GM21529 (cell line): ENCODE data around the gene SLC25A14.
"Not testable (repeated sequence)": the region's sequence is repeated elsewhere in the genome, so short reads cannot be mapped to it uniquely, and the experiment has no call there.

ENCODE experiments used
- ATAC-seq: cut with Tn5 transposase; IDR thresholded peaks from one replicate; pipeline ENCODE4 v1.9.1; 2021; ENCODE audit not compliant: unreplicated experiment

The SLC25A14 gene

GRCh38 chrX:130339408-130340222 is at the start of gene SLC25A14:
Gene SLC25A14 (plus strand): TSS chrX:130339919. CDS start chrX:130340279, 360 bp downstream.
- ATAC-seq: peak; percentile 99

- no peak for ATAC-seq
These were observed 44.0 kb upstream of the SLC25A14 start for GRCh38 chrX:130295519-130296296.

- ATAC-seq: no peak
These were observed 43.4 kb upstream of the SLC25A14 start for GRCh38 chrX:130296297-130296678.

- no peak for ATAC-seq
These were observed 43.0 kb upstream of the SLC25A14 start for GRCh38 chrX:130296743-130297142.

- no peak for ATAC-seq
These were observed 40.3 kb upstream of the SLC25A14 start for GRCh38 chrX:130299279-130300009.

- no peak for ATAC-seq
These were observed 39.8 kb upstream of the SLC25A14 start for GRCh38 chrX:130300010-130300282.

GRCh38 chrX:130301405-130301804 is 38.3 kb upstream of the SLC25A14 start:
- no peak for ATAC-seq

GRCh38 chrX:130301977-130302376 is 37.7 kb upstream of the SLC25A14 start:
- no peak for ATAC-seq

GRCh38 chrX:130304587-130305368 is 34.9 kb upstream of the SLC25A14 start:
- no peak for ATAC-seq

GRCh38 chrX:130319886-130320285 is 19.8 kb upstream of the SLC25A14 start:
- not testable (repeated sequence) for ATAC-seq

- ATAC-seq: peak; percentile 83
These were observed 18.2 kb upstream of the SLC25A14 start for GRCh38 chrX:130321550-130321949.

- ATAC-seq: no peak
These were observed 9.6 kb upstream of the SLC25A14 start for GRCh38 chrX:130330146-130330545.

- peak; percentile 93 for ATAC-seq
These were observed 9.0 kb upstream of the SLC25A14 start for GRCh38 chrX:130330706-130331105.

- no peak for ATAC-seq
These were observed 3.2 kb upstream of the SLC25A14 start for GRCh38 chrX:130336531-130336930.

- not testable (repeated sequence) for ATAC-seq
These were observed 850 bp upstream of the SLC25A14 start for GRCh38 chrX:130338869-130339268.

- ATAC-seq: no peak
These were observed 552 bp downstream of the SLC25A14 start for GRCh38 chrX:130340271-130340670.

GRCh38 chrX:130343411-130343810 is 3.7 kb downstream of the SLC25A14 start:
- ATAC-seq: no peak

GRCh38 chrX:130347321-130347720 is 7.6 kb downstream of the SLC25A14 start:
- no peak for ATAC-seq

- no peak for ATAC-seq
These were observed 11.8 kb downstream of the SLC25A14 start for GRCh38 chrX:130351567-130351966.

GRCh38 chrX:130352050-130352449 is 12.3 kb downstream of the SLC25A14 start:
- not testable (repeated sequence) for ATAC-seq

GRCh38 chrX:130376077-130376476 is 36.4 kb downstream of the SLC25A14 start:
- ATAC-seq: no peak
